ENCODE data around the gene SLC4A4.

Gene SLC4A4

DNA sequence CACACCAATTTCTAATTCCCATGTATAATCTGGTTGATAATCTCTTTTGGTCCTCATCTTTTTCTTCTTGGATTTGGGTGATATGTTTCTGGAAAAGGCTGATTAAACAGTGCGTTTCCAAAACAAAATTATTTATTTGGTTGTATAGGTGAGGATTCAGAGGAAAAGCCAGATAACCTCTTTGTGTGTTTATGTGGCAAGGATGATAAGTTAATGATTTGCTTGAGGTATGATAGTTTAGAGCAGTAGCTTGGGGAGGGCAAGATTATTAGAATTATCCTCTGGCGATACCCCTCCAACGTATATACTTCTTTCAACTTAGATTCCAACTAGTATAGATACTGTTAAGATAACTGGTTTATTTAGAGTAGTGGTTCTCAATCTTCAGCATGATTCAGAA lies 53.3 kb downstream of the SLC4A4 start:
- Histone ChIP-seq H3K79me2 (ENCODE audit: insufficient read depth, low read length) (no peaks in the 10 kb centered on the region), H3K9me3 (ENCODE audit: insufficient read depth, low read length, severe bottlenecking) (no peaks in the 10 kb centered on the region), H3K4me3 (ENCODE audit: low read depth in 1 of 2, low read length in 2 of 2) (no peak overlapping the region), H3K9ac (ENCODE audit: low read depth, low read length) (no peak overlapping the region), H3K36me3 (ENCODE audit: insufficient read depth, low read length) (no peaks in the 10 kb centered on the region), H3K4me2 (ENCODE audit: insufficient read depth, low read length) (no peak overlapping the region), H4K20me1 (ENCODE audit: insufficient read depth, low read length) (no peaks in the 10 kb centered on the region), H2AFZ (ENCODE audit: low read depth, low read length) (no peak overlapping the region), H3K27me3 (ENCODE audit: insufficient read depth, low read length, poor library complexity) (no peaks in the 10 kb centered on the region), H3K4me1 (ENCODE audit: insufficient read depth, low read length) (no peaks in the 10 kb centered on the region), H3K27ac (ENCODE audit: low read length) (no peak overlapping the region)
- TF ChIP-seq, protein P1, sequence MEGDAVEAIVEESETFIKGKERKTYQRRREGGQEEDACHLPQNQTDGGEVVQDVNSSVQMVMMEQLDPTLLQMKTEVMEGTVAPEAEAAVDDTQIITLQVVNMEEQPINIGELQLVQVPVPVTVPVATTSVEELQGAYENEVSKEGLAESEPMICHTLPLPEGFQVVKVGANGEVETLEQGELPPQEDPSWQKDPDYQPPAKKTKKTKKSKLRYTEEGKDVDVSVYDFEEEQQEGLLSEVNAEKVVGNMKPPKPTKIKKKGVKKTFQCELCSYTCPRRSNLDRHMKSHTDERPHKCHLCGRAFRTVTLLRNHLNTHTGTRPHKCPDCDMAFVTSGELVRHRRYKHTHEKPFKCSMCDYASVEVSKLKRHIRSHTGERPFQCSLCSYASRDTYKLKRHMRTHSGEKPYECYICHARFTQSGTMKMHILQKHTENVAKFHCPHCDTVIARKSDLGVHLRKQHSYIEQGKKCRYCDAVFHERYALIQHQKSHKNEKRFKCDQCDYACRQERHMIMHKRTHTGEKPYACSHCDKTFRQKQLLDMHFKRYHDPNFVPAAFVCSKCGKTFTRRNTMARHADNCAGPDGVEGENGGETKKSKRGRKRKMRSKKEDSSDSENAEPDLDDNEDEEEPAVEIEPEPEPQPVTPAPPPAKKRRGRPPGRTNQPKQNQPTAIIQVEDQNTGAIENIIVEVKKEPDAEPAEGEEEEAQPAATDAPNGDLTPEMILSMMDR (IDR thresholded peaks at IDR 0.05; ENCODE audit: borderline replicate concordance, extremely low read depth, low read length, poor library complexity, severe bottlenecking), result no peak
- TF ChIP-seq EZH2 (IDR thresholded peaks at IDR 0.05; ENCODE audit: borderline replicate concordance, low read depth, low read length, severe bottlenecking), result no peak
- ATAC-seq (ENCODE audit: insufficient read depth, low read depth) (no peak), DNase-seq (no peak)

DNA sequence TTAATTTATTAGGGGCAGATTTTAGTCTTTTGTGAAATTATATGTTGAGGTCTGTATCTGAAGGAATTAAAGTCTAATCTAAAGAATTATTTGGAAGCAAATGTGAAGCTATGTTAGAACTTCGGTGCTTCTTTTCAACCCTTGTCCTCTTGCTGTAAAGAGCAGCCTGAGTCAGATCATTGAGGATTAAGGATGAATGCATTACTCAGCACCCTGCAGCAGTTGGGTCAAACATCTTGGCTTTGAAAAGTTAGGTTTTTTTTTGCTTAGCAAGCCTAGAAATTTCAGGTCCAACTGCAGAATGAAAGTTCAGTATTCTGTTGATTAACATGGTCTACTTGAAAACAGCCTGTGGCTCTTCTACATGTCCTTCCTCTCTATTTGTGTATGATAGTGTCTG lies 57.6 kb downstream of the SLC4A4 start:
- Histone ChIP-seq H3K36me3 (ENCODE audit: insufficient read depth, low read length) (no peaks in the 10 kb centered on the region), H2AFZ (ENCODE audit: low read depth, low read length) (no peak overlapping the region)
- no peak for DNase-seq

DNA sequence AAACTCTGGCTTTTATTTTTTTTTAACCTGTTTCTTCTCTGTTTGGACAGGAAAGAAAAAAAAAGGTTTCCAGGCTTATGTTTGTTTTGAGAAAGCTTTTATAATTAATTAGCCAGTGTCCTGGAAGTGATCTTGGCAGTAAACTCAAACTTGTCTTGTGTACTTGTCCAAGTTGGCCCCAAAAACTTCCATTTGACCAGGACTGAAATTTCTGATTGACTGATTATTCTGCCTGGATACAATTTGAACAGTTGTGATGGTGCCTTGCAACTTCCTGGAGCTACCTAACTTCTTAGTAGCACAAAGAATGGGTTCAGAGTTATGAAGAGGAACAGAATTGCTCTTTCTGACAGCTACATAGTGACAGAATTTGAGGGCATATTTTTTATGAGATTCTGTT lies 62.0 kb downstream of the SLC4A4 start:
- H3K79me2 ChIP-seq (ENCODE audit: insufficient read depth, low read length), result no peaks in the 10 kb centered on the region
- DNase-seq (no peak), ATAC-seq (ENCODE audit: insufficient read depth, low read depth) (no peak)
- H3K4me3 ChIP-seq (ENCODE audit: low read depth in 1 of 2, low read length in 2 of 2), result no peak overlapping the region
- H3K27me3 ChIP-seq (ENCODE audit: insufficient read depth, low read length, poor library complexity), result no peaks in the 10 kb centered on the region
- H3K4me2 ChIP-seq (ENCODE audit: insufficient read depth, low read length), result no peak overlapping the region
- no peaks in the 10 kb centered on the region for H4K20me1 ChIP-seq (ENCODE audit: insufficient read depth, low read length)
- H3K27ac ChIP-seq (ENCODE audit: low read length), result no peak overlapping the region
- no peak overlapping the region for H2AFZ ChIP-seq (ENCODE audit: low read depth, low read length)
- H3K4me1 ChIP-seq (ENCODE audit: insufficient read depth, low read length), result no peaks in the 10 kb centered on the region
- H3K36me3 ChIP-seq (ENCODE audit: insufficient read depth, low read length), result no peaks in the 10 kb centered on the region
- no peak overlapping the region for H3K9ac ChIP-seq (ENCODE audit: low read depth, low read length)
- no peak for TF ChIP-seq EZH2 (IDR thresholded peaks at IDR 0.05; ENCODE audit: borderline replicate concordance, low read depth, low read length, severe bottlenecking)
- TF ChIP-seq, protein P1 (IDR thresholded peaks at IDR 0.05; ENCODE audit: borderline replicate concordance, extremely low read depth, low read length, poor library complexity, severe bottlenecking), result no peak
- no peaks in the 10 kb centered on the region for H3K9me3 ChIP-seq (ENCODE audit: insufficient read depth, low read length, severe bottlenecking)

More for the DNA sequence above, 57.6 kb downstream of the SLC4A4 start:
- Histone ChIP-seq H3K4me3 (ENCODE audit: low read depth in 1 of 2, low read length in 2 of 2) (no peak overlapping the region), H3K27me3 (ENCODE audit: insufficient read depth, low read length, poor library complexity) (no peaks in the 10 kb centered on the region), H3K9ac (ENCODE audit: low read depth, low read length) (no peak overlapping the region), H3K79me2 (ENCODE audit: insufficient read depth, low read length) (no peaks in the 10 kb centered on the region), H3K4me2 (ENCODE audit: insufficient read depth, low read length) (no peak overlapping the region), H3K4me1 (ENCODE audit: insufficient read depth, low read length) (no peaks in the 10 kb centered on the region), H4K20me1 (ENCODE audit: insufficient read depth, low read length) (no peaks in the 10 kb centered on the region), H3K9me3 (ENCODE audit: insufficient read depth, low read length, severe bottlenecking) (no peaks in the 10 kb centered on the region), H3K27ac (ENCODE audit: low read length) (no peak overlapping the region)
- ATAC-seq (ENCODE audit: insufficient read depth, low read depth), result no peak
- no peak for TF ChIP-seq EZH2 (IDR thresholded peaks at IDR 0.05; ENCODE audit: borderline replicate concordance, low read depth, low read length, severe bottlenecking)
- TF ChIP-seq, protein P1 (IDR thresholded peaks at IDR 0.05; ENCODE audit: borderline replicate concordance, extremely low read depth, low read length, poor library complexity, severe bottlenecking), result no peak

DNA sequence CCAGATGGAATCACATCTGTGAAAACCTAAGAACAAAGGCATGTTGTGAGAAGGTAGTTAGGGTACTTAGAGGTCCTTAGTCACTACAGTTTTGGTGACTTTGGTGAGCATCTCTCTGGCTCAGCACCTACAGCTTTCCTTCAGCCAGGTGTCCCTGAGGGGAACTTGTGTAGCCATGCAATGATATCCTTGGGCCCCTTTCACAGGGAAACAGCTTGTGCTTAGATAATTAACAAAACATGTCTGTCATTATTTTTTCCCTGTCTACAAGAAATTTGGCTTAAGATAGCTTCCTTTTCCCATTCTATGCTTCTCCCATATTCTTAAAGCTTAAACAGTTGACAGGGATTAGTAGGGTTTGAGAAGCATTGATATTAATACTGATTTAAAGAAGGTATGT lies 63.8 kb downstream of the SLC4A4 start:
- no peak for TF ChIP-seq EZH2 (IDR thresholded peaks at IDR 0.05; ENCODE audit: borderline replicate concordance, low read depth, low read length, severe bottlenecking)
- TF ChIP-seq, protein P1 (IDR thresholded peaks at IDR 0.05; ENCODE audit: borderline replicate concordance, extremely low read depth, low read length, poor library complexity, severe bottlenecking), result no peak
- no peak overlapping the region for H3K27ac ChIP-seq (ENCODE audit: low read length)
- no peaks in the 10 kb centered on the region for H3K27me3 ChIP-seq (ENCODE audit: insufficient read depth, low read length, poor library complexity)
- no peak overlapping the region for H3K9ac ChIP-seq (ENCODE audit: low read depth, low read length)
- H3K79me2 ChIP-seq (ENCODE audit: insufficient read depth, low read length), result no peaks in the 10 kb centered on the region
- DNase-seq (no peak), ATAC-seq (ENCODE audit: insufficient read depth, low read depth) (no peak)
- H3K4me2 ChIP-seq (ENCODE audit: insufficient read depth, low read length), result no peak overlapping the region
- H4K20me1 ChIP-seq (ENCODE audit: insufficient read depth, low read length), result no peaks in the 10 kb centered on the region
- H3K4me1 ChIP-seq (ENCODE audit: insufficient read depth, low read length), result no peaks in the 10 kb centered on the region
- no peaks in the 10 kb centered on the region for H3K36me3 ChIP-seq (ENCODE audit: insufficient read depth, low read length)
- H3K4me3 ChIP-seq (ENCODE audit: low read depth in 1 of 2, low read length in 2 of 2), result no peak overlapping the region
- H2AFZ ChIP-seq (ENCODE audit: low read depth, low read length), result no peak overlapping the region
- H3K9me3 ChIP-seq (ENCODE audit: insufficient read depth, low read length, severe bottlenecking), result no peaks in the 10 kb centered on the region
